SK-N-SH treated with all-trans-retinoic acid at 6 μM for 48 hours (cell line): ENCODE measurements around the gene AIG1.

Source experiments
- ATAC-seq: fragments of 200-7000 bp; cut with Tn5 transposase; 3 replicates; pipeline ENCODE4 v1.9.1; 2020; ENCODE audit warnings: mild to moderate bottlenecking, moderate library complexity
- ARNTL ChIP-seq: fragments of 450-650 bp; formaldehyde crosslinking; IDR thresholded peaks from 2 replicates; pipeline ENCODE4 v1.5.0; 2020; ENCODE audit warnings: low read depth, mild to moderate bottlenecking, moderate library complexity, borderline replicate concordance
- GLIS3 ChIP-seq: fragments of 250-450 bp; sonication (Bioruptor Pico); IDR thresholded peaks from 2 replicates; pipeline ENCODE4 v1.5.0; 2020; ENCODE audit warnings: mild to moderate bottlenecking, moderate library complexity
- ISL1 ChIP-seq: fragments of 250-450 bp; sonication (Bioruptor Pico); IDR thresholded peaks from 2 replicates; pipeline ENCODE4 v2.1.2; 2022; ENCODE audit warnings: mild to moderate bottlenecking, moderate library complexity
- OSR1 ChIP-seq: fragments of 250-450 bp; sonication (Bioruptor Pico); IDR thresholded peaks from 2 replicates; pipeline ENCODE4 v1.8.0; 2022; ENCODE audit warnings: moderate library complexity, mild to moderate bottlenecking, inconsistent platforms
- POU6F1 ChIP-seq: fragments of 250-450 bp; sonication (Bioruptor Pico); IDR thresholded peaks from 2 replicates; pipeline ENCODE4 v1.8.0; 2021; ENCODE audit warnings: low read depth, mild to moderate bottlenecking, moderate library complexity, borderline replicate concordance
- PPARA ChIP-seq: fragments of 250-450 bp; sonication (Bioruptor Pico); IDR thresholded peaks from 2 replicates; pipeline ENCODE4 v1.5.0; 2020; ENCODE audit warnings: mild to moderate bottlenecking, borderline replicate concordance
- RARB ChIP-seq: fragments of 250-450 bp; sonication (Bioruptor Pico); IDR thresholded peaks from 2 replicates; pipeline ENCODE4 v1.8.0; 2021; ENCODE audit warnings: mild to moderate bottlenecking, moderate library complexity
- SNAI2 ChIP-seq: fragments of 250-450 bp; sonication (Bioruptor Pico); IDR thresholded peaks from 2 replicates; pipeline ENCODE4 v1.5.0; 2020; ENCODE audit warnings: mild to moderate bottlenecking, moderate library complexity
- TCF4 ChIP-seq: fragments of 250-450 bp; sonication (Bioruptor Pico); IDR thresholded peaks from 2 replicates; pipeline ENCODE4 v1.8.0; 2021; ENCODE audit warnings: mild to moderate bottlenecking, moderate library complexity, borderline replicate concordance
- ZC3H10 ChIP-seq: fragments of 250-450 bp; sonication (Bioruptor Pico); IDR thresholded peaks from 2 replicates; pipeline ENCODE4 v1.5.1; 2021; ENCODE audit warnings: mild to moderate bottlenecking, moderate library complexity
- ZFP3 ChIP-seq: fragments of 250-450 bp; sonication (Bioruptor Pico); IDR thresholded peaks from 2 replicates; pipeline ENCODE4 v1.5.0; 2020; ENCODE audit warnings: mild to moderate bottlenecking, moderate library complexity
- ZNF565 ChIP-seq: fragments of 450-650 bp; formaldehyde crosslinking; conservative IDR thresholded peaks from 2 replicates; pipeline ENCODE4 v1.5.0; 2020; ENCODE audit warnings: low read depth, mild to moderate bottlenecking, moderate library complexity
- ZNF70 ChIP-seq: fragments of 450-650 bp; formaldehyde crosslinking; IDR thresholded peaks from 2 replicates; pipeline ENCODE4 v1.5.0; 2020; ENCODE audit warnings: mild to moderate bottlenecking, moderate library complexity
- ZNF8 ChIP-seq: fragments of 450-650 bp; formaldehyde crosslinking; IDR thresholded peaks from 2 replicates; pipeline ENCODE4 v1.5.0; 2020; ENCODE audit warnings: mild to moderate bottlenecking, moderate library complexity
- TF ChIP-seq, protein P1 (sequence below): fragments of 250-450 bp; sonication (Bioruptor Pico); IDR thresholded peaks from 2 replicates; pipeline ENCODE4 v1.8.0; 2020; ENCODE audit warnings: mild to moderate bottlenecking, moderate library complexity, borderline replicate concordance
- TF ChIP-seq, protein P2 (sequence below): fragments of 250-450 bp; sonication (Bioruptor Pico); IDR thresholded peaks from 2 replicates; pipeline ENCODE4 v1.5.1; 2020; ENCODE audit warnings: low read depth, mild to moderate bottlenecking, moderate library complexity
- TF ChIP-seq, protein P3 (sequence below): fragments of 250-450 bp; sonication (Bioruptor Pico); IDR thresholded peaks from 2 replicates; pipeline ENCODE4 v1.5.0; 2020; ENCODE audit warnings: mild to moderate bottlenecking, moderate library complexity

The AIG1 gene

GRCh38 chr6:143204045-143204444 is 143.4 kb downstream of the AIG1 start:
- ATAC-seq = no peak
- TF ChIP-seq ZC3H10 (no peak), ARNTL (no peak), ISL1 (CRISPR knock-in tag) (no peak), POU6F1 (CRISPR knock-in tag) (no peak), GLIS3 (CRISPR knock-in tag) (no peak), SNAI2 (no peak), OSR1 (no peak), ZNF565 (CRISPR knock-in tag) (no peak), ZNF8 (CRISPR knock-in tag) (no peak), ZNF70 (no peak), RARB (CRISPR knock-in tag) (no peak)
- TF ChIP-seq, protein P1, sequence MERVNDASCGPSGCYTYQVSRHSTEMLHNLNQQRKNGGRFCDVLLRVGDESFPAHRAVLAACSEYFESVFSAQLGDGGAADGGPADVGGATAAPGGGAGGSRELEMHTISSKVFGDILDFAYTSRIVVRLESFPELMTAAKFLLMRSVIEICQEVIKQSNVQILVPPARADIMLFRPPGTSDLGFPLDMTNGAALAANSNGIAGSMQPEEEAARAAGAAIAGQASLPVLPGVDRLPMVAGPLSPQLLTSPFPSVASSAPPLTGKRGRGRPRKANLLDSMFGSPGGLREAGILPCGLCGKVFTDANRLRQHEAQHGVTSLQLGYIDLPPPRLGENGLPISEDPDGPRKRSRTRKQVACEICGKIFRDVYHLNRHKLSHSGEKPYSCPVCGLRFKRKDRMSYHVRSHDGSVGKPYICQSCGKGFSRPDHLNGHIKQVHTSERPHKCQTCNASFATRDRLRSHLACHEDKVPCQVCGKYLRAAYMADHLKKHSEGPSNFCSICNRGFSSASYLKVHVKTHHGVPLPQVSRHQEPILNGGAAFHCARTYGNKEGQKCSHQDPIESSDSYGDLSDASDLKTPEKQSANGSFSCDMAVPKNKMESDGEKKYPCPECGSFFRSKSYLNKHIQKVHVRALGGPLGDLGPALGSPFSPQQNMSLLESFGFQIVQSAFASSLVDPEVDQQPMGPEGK (CRISPR knock-in tag) = no peak
- TF ChIP-seq, protein P2, sequence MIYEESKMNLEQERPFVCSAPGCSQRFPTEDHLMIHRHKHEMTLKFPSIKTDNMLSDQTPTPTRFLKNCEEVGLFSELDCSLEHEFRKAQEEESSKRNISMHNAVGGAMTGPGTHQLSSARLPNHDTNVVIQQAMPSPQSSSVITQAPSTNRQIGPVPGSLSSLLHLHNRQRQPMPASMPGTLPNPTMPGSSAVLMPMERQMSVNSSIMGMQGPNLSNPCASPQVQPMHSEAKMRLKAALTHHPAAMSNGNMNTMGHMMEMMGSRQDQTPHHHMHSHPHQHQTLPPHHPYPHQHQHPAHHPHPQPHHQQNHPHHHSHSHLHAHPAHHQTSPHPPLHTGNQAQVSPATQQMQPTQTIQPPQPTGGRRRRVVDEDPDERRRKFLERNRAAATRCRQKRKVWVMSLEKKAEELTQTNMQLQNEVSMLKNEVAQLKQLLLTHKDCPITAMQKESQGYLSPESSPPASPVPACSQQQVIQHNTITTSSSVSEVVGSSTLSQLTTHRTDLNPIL (CRISPR knock-in tag) = no peak
- TF ChIP-seq, protein P3, sequence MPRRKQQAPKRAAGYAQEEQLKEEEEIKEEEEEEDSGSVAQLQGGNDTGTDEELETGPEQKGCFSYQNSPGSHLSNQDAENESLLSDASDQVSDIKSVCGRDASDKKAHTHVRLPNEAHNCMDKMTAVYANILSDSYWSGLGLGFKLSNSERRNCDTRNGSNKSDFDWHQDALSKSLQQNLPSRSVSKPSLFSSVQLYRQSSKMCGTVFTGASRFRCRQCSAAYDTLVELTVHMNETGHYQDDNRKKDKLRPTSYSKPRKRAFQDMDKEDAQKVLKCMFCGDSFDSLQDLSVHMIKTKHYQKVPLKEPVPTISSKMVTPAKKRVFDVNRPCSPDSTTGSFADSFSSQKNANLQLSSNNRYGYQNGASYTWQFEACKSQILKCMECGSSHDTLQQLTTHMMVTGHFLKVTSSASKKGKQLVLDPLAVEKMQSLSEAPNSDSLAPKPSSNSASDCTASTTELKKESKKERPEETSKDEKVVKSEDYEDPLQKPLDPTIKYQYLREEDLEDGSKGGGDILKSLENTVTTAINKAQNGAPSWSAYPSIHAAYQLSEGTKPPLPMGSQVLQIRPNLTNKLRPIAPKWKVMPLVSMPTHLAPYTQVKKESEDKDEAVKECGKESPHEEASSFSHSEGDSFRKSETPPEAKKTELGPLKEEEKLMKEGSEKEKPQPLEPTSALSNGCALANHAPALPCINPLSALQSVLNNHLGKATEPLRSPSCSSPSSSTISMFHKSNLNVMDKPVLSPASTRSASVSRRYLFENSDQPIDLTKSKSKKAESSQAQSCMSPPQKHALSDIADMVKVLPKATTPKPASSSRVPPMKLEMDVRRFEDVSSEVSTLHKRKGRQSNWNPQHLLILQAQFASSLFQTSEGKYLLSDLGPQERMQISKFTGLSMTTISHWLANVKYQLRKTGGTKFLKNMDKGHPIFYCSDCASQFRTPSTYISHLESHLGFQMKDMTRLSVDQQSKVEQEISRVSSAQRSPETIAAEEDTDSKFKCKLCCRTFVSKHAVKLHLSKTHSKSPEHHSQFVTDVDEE (CRISPR knock-in tag) = no peak

DNA sequence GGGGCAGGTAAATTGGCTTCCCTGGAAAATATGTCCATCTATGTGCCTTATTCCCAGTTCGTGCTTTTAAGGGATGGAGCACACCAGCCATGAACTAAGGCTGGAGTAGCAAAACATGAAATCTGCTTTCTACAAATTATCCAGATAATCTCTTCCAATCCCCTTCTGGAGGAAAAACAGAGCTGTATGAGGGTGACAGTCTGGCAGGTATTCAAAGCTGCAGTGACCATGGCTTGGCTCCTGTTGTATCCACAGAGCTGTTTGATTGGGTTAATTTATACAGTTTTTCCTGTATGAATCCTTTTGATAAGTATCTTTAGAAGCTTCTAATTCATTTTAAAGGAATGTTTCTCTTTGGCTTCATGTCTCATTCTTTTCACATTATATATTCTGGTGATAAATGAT is 144.4 kb downstream of the AIG1 start:
- TF ChIP-seq, protein P3 (CRISPR knock-in tag) = peak; percentile 80; the same call in 1 of the 2 replicates
- peak; percentile 66 for TF ChIP-seq ISL1 (CRISPR knock-in tag)
- TF ChIP-seq ZNF565 (CRISPR knock-in tag) = no peak
- no peak for TF ChIP-seq ZFP3
- TF ChIP-seq TCF4 (CRISPR knock-in tag) = peak; percentile 72

DNA sequence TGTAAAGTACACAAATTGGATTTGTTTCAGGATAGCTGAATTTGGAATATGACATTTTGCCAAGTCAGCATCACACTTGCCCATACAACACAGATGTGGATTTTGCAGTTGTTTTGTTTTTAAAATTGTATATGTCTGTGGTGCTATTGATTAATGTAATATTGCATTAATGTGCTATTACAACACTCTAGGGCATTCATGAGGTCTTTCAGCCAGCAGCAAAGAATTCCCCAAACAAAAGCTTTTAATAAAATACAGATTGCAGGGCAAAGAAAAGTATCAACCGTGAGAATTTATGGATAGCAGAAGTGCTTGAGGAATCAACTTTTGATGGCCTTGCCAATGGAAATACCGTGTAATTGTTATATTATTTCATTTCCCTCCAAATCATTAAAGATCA is 144.9 kb downstream of the AIG1 start:
- ATAC-seq = peak; percentile 40; the same call in 1 of the 3 replicates
- TF ChIP-seq PPARA (CRISPR knock-in tag) (no peak), GLIS3 (CRISPR knock-in tag) (no peak), OSR1 (no peak), SNAI2 (no peak), TCF4 (CRISPR knock-in tag) (no peak)
- TF ChIP-seq, protein P2 (CRISPR knock-in tag) = no peak
- TF ChIP-seq, protein P3 (CRISPR knock-in tag) = no peak

More for the DNA sequence above, 144.4 kb downstream of the AIG1 start:
- ATAC-seq = peak; percentile 78
